Neural progenitor cell (in vitro differentiated cells): ENCODE results near the gene IRX2. TPM values are rescaled to one million over a fixed set of nuclear protein-coding genes. Genes with fewer than 3 reads are reported as not detected.

ENCODE experiments used
- DNase-seq: peaks from one replicate; pipeline ENCODE4 v3.0.0-alpha.2; 2016; ENCODE audit warnings: low spot score
- H2AFZ ChIP-seq: fragments of 200-600 bp; sonication (generic); replicated peaks from 2 replicates; pipeline ENCODE4 v1.6.1; 2016; ENCODE audit warnings: antibody characterized with exemption
- H3F3A ChIP-seq: fragments of 200-600 bp; sonication (generic); 2 replicates; pipeline ENCODE4 v1.6.1; 2016; ENCODE audit warnings: antibody characterized with exemption, low read depth
- H3K27ac ChIP-seq: fragments of 200-600 bp; sonication (generic); 2 replicates; pipeline ENCODE4 v1.5.1; 2016; ENCODE audit warnings: mild to moderate bottlenecking
- H3K27me3 ChIP-seq: fragments of 200-600 bp; sonication (generic); 2 replicates; pipeline ENCODE4 v1.6.1; 2016; ENCODE audit warnings: mild to moderate bottlenecking, moderate library complexity
- H3K36me3 ChIP-seq: fragments of 200-600 bp; sonication (generic); 2 replicates; pipeline ENCODE4 v1.5.1; 2016
- H3K4me1 ChIP-seq: fragments of 200-600 bp; sonication (generic); 2 replicates; pipeline ENCODE4 v1.6.1; 2016; ENCODE audit warnings: mixed run types
- H3K4me2 ChIP-seq: fragments of 200-600 bp; sonication (generic); 2 replicates; pipeline ENCODE4 v1.6.1; 2016
- H3K4me3 ChIP-seq: fragments of 200-600 bp; sonication (generic); 2 replicates; pipeline ENCODE4 v1.5.1; 2016
- H3K79me2 ChIP-seq: fragments of 200-600 bp; sonication (generic); 2 replicates; pipeline ENCODE4 v1.6.1; 2016; ENCODE audit warnings: low read depth
- H3K9ac ChIP-seq: fragments of 200-600 bp; sonication (generic); 2 replicates; pipeline ENCODE4 v1.6.1; 2016
- H3K9me3 ChIP-seq: fragments of 200-600 bp; sonication (generic); 2 replicates; pipeline ENCODE4 v1.5.1; 2016; ENCODE audit warnings: low read depth
- H4K20me1 ChIP-seq: fragments of 200-600 bp; sonication (generic); 2 replicates; pipeline ENCODE4 v1.6.1; 2016; ENCODE audit warnings: low read depth
- H3K27ac Mint-ChIP-seq: 3 replicates; pipeline ENCODE4 v1.8.0; 2021; ENCODE audit warnings: mixed read lengths
- H3K27me3 Mint-ChIP-seq: 2 replicates; pipeline ENCODE4 v1.8.0; 2022; ENCODE audit warnings: low read depth, mild to moderate bottlenecking, inconsistent platforms, moderate library complexity, mixed read lengths; ENCODE audit not compliant: insufficient read depth
- H3K36me3 Mint-ChIP-seq: 3 replicates; pipeline ENCODE4 v1.8.0; 2021; ENCODE audit warnings: mixed read lengths
- H3K4me1 Mint-ChIP-seq: 3 replicates; pipeline ENCODE4 v1.8.0; 2021; ENCODE audit warnings: mixed read lengths
- H3K4me3 Mint-ChIP-seq: 3 replicates; pipeline ENCODE4 v1.8.0; 2021; ENCODE audit warnings: mild to moderate bottlenecking, moderate library complexity, mixed read lengths
- H3K9me3 Mint-ChIP-seq: 3 replicates; pipeline ENCODE4 v1.8.0; 2020; ENCODE audit warnings: mixed read lengths
- CTCF ChIP-seq: fragments of 200-600 bp; sonication (generic); IDR thresholded peaks from 2 replicates; pipeline ENCODE4 v1.5.1; 2017; ENCODE audit warnings: antibody characterized with exemption, mild to moderate bottlenecking
- EZH2 ChIP-seq: fragments of 200-600 bp; sonication (generic); IDR thresholded peaks from 2 replicates; pipeline ENCODE4 v1.6.1; 2017; ENCODE audit warnings: antibody characterized with exemption, mild to moderate bottlenecking, moderate library complexity
- EZH2phosphoT487 ChIP-seq: fragments of 200-600 bp; sonication (generic); IDR thresholded peaks from 2 replicates; pipeline ENCODE4 v1.6.1; 2017; ENCODE audit warnings: antibody characterized with exemption
- total RNA-seq: library from RNA; depleted of rRNA; stranded (reverse); fragments of >200 nt; gene quantifications from 2 replicates; pipeline ENCODE4 v1.2.3, GENCODE V29; 2015; ENCODE audit warnings: low replicate concordance

The IRX2 gene
- total RNA-seq, 1 donor from 2014 or later, result 13.7 TPM

- no peaks in the 10 kb centered on the region for H3K27me3 ChIP-seq
- no peak for DNase-seq
- H2AFZ ChIP-seq, result no peak overlapping the region
- no peaks in the 10 kb centered on the region for H3K4me1 ChIP-seq
- Mint-ChIP-seq H3K9me3 (peaks cover 2% of the 10 kb centered on the region), H3K27ac (no peak overlapping the region), H3K4me3 (no peak overlapping the region), H3K27me3 (peaks cover 2% of the 10 kb centered on the region), H3K4me1 (no peaks in the 10 kb centered on the region), H3K36me3 (no peaks in the 10 kb centered on the region)
- no peak overlapping the region for H3K4me3 ChIP-seq
- no peaks in the 10 kb centered on the region for H3K36me3 ChIP-seq
- no peaks in the 10 kb centered on the region for H3K79me2 ChIP-seq
- no peaks in the 10 kb centered on the region for H3K9me3 ChIP-seq
- no peaks in the 10 kb centered on the region for H4K20me1 ChIP-seq
- no peak overlapping the region for H3K4me2 ChIP-seq
- no peak overlapping the region for H3K9ac ChIP-seq
- H3F3A ChIP-seq, result no peaks in the 10 kb centered on the region
- no peak for TF ChIP-seq EZH2
- no peak for TF ChIP-seq EZH2phosphoT487
- TF ChIP-seq CTCF, result no peak
- H3K27ac ChIP-seq, result no peak overlapping the region
Observed at GRCh38 chr5:2773327-2773726, 21.9 kb upstream of the IRX2 start.

- no peak overlapping the region for H3K4me3 ChIP-seq
- H3F3A ChIP-seq, result no peaks in the 10 kb centered on the region
- H2AFZ ChIP-seq, result no peak overlapping the region
- Mint-ChIP-seq H3K27me3 (peaks cover 5% of the 10 kb centered on the region), H3K4me1 (peaks cover under 1% of the 10 kb centered on the region), H3K9me3 (no peaks in the 10 kb centered on the region), H3K27ac (no peak overlapping the region), H3K4me3 (no peak overlapping the region), H3K36me3 (no peaks in the 10 kb centered on the region)
- H3K36me3 ChIP-seq, result no peaks in the 10 kb centered on the region
- no peaks in the 10 kb centered on the region for H3K27me3 ChIP-seq
- no peaks in the 10 kb centered on the region for H3K9me3 ChIP-seq
- TF ChIP-seq EZH2, result no peak
- TF ChIP-seq CTCF, result no peak
- TF ChIP-seq EZH2phosphoT487, result no peak
- no peak overlapping the region for H3K4me2 ChIP-seq
- no peak overlapping the region for H3K9ac ChIP-seq
- DNase-seq, result no peak
- no peaks in the 10 kb centered on the region for H3K4me1 ChIP-seq
- no peaks in the 10 kb centered on the region for H4K20me1 ChIP-seq
- H3K79me2 ChIP-seq, result no peaks in the 10 kb centered on the region
- no peak overlapping the region for H3K27ac ChIP-seq
Observed at GRCh38 chr5:2767089-2767488, 15.6 kb upstream of the IRX2 start.

GRCh38 chr5:2764581-2764980, 13.1 kb upstream of the IRX2 start:
- H3K36me3 Mint-ChIP-seq, result no peaks in the 10 kb centered on the region
- Histone ChIP-seq H3K36me3 (no peaks in the 10 kb centered on the region), H3K27ac (no peak overlapping the region), H3F3A (no peaks in the 10 kb centered on the region), H3K9me3 (no peaks in the 10 kb centered on the region), H3K4me3 (no peak overlapping the region), H4K20me1 (no peaks in the 10 kb centered on the region), H3K9ac (no peak overlapping the region), H3K27me3 (no peaks in the 10 kb centered on the region), H2AFZ (no peak overlapping the region), H3K79me2 (no peaks in the 10 kb centered on the region), H3K4me2 (no peak overlapping the region), H3K4me1 (no peaks in the 10 kb centered on the region)
- no peak for TF ChIP-seq EZH2phosphoT487
- TF ChIP-seq EZH2, result no peak
- no peak overlapping the region for H3K4me3 Mint-ChIP-seq
- DNase-seq, result no peak
- peaks cover 5% of the 10 kb centered on the region for H3K27me3 Mint-ChIP-seq
- H3K9me3 Mint-ChIP-seq, result no peaks in the 10 kb centered on the region
- peaks cover 12% of the 10 kb centered on the region for H3K4me1 Mint-ChIP-seq
- no peak overlapping the region for H3K27ac Mint-ChIP-seq

- no peak for DNase-seq
- Histone ChIP-seq H3K36me3 (no peaks in the 10 kb centered on the region), H3K27ac (no peak overlapping the region), H3K27me3 (peaks cover 3% of the 10 kb centered on the region), H4K20me1 (no peaks in the 10 kb centered on the region), H3K4me1 (no peaks in the 10 kb centered on the region), H2AFZ (no peak overlapping the region), H3K4me2 (no peak overlapping the region), H3K9me3 (no peaks in the 10 kb centered on the region), H3K4me3 (no peak overlapping the region), H3K79me2 (no peaks in the 10 kb centered on the region), H3F3A (no peaks in the 10 kb centered on the region), H3K9ac (no peak overlapping the region)
- Mint-ChIP-seq H3K27ac (no peak overlapping the region), H3K4me3 (no peak overlapping the region), H3K36me3 (no peaks in the 10 kb centered on the region), H3K4me1 (peaks cover 14% of the 10 kb centered on the region), H3K9me3 (no peaks in the 10 kb centered on the region), H3K27me3 (peaks cover 5% of the 10 kb centered on the region)
- TF ChIP-seq EZH2phosphoT487, result no peak
- TF ChIP-seq EZH2, result no peak
- no peak for TF ChIP-seq CTCF
Observed at GRCh38 chr5:2763533-2763794, 12.0 kb upstream of the IRX2 start.
